Natural killer cell (primary cell): Measurements from ENCODE around the gene L3MBTL4. TPM values are rescaled to one million over a fixed set of nuclear protein-coding genes. Genes with fewer than 3 reads are reported as not detected.
"Not testable (repeated sequence)": the region's sequence is repeated elsewhere in the genome, so short reads cannot be mapped to it uniquely, and the experiment has no call there.

Experiments used
- ATAC-seq, 3 donors: fragments of 150-1000 bp in 2 of 3; fragments of 200-7000 bp in 1 of 3; cut with Tn5 transposase; 1 replicate in 1 of 3; 2 replicates in 2 of 3; pipeline ENCODE4 v1.10.0; 2021; ENCODE audit warnings: mild to moderate bottlenecking in 2 of 3, moderate library complexity in 2 of 3
- DNase-seq, 2 donors: peaks; one replicate each; pipeline versions ENCODE4 v3.0.0 to v3.0.0-alpha.2; 2013 to 2021; ENCODE audit warnings: mixed read lengths in 1 of 2
- H3K27ac ChIP-seq: one replicate; pipeline ENCODE4 v1.5.1; 2013; ENCODE audit warnings: mild to moderate bottlenecking, low read length
- H3K27me3 ChIP-seq: one replicate; pipeline ENCODE4 v1.6.1; 2013; ENCODE audit warnings: low read length; ENCODE audit not compliant: control insufficient read depth, insufficient read depth
- H3K36me3 ChIP-seq: one replicate; pipeline ENCODE4 v1.6.1; 2013; ENCODE audit warnings: low read length; ENCODE audit not compliant: control insufficient read depth, insufficient read depth
- H3K4me1 ChIP-seq: one replicate; pipeline ENCODE4 v1.6.1; 2013; ENCODE audit warnings: low read length; ENCODE audit not compliant: control insufficient read depth, insufficient read depth
- H3K4me3 ChIP-seq: one replicate; pipeline ENCODE4 v1.5.1; 2013; ENCODE audit warnings: low read length
- H3K9me3 ChIP-seq: one replicate; pipeline ENCODE4 v1.6.1; 2013; ENCODE audit warnings: low read length; ENCODE audit not compliant: control insufficient read depth, insufficient read depth
- H3K27ac Mint-ChIP-seq, 2 donors: one replicate each; pipeline ENCODE4 v1.8.0; 2022; ENCODE audit warnings: mild to moderate bottlenecking in 2 of 2, mixed read lengths in 2 of 2, moderate library complexity in 1 of 2
- H3K27me3 Mint-ChIP-seq, 2 donors: one replicate each; pipeline ENCODE4 v1.8.0; 2022; ENCODE audit warnings: low read depth in 2 of 2, mixed read lengths in 2 of 2
- H3K36me3 Mint-ChIP-seq: one replicate; pipeline ENCODE4 v1.8.0; 2022; ENCODE audit warnings: mixed read lengths
- H3K4me1 Mint-ChIP-seq, 2 donors: one replicate each; pipeline ENCODE4 v1.8.0; 2022; ENCODE audit warnings: mixed read lengths in 2 of 2
- H3K4me3 Mint-ChIP-seq: one replicate; pipeline ENCODE4 v1.8.0; 2022; ENCODE audit warnings: mild to moderate bottlenecking, moderate library complexity, mixed read lengths
- H3K9me3 Mint-ChIP-seq, 2 donors: one replicate each; pipeline ENCODE4 v1.8.0; 2022; ENCODE audit warnings: mixed read lengths in 2 of 2
- WGBS: methylation state at CpG from one replicate; pipeline ENCODE4 v1.1.7; 2013; ENCODE audit warnings: missing lambda C conversion rate; ENCODE audit not compliant: insufficient coverage; 5-methylcytosine and 5-hydroxymethylcytosine counted together
- intact Hi-C: fragments of 100-400 bp; cut with micrococcal nuclease; formaldehyde crosslinking; loops from one replicate; pipeline ENCODE4 v1.14.2; 2022
- total RNA-seq, 4 donors: library from RNA; stranded (reverse); fragments of 120-200 nt in 1 of 4; gene quantifications; one replicate each; pipeline versions ENCODE4 v1.2.3 to v1.2.4, GENCODE V29; 2013 to 2022
- TF ChIP-seq, protein P1 (sequence below): fragments of 200-600 bp; IDR thresholded peaks from one replicate; pipeline ENCODE4 v1.8.0; 2022; ENCODE audit warnings: antibody characterized with exemption

L3MBTL4 gene
- total RNA-seq, 3 donors from 2014 or later (not counting 1 experiment from before 2014, with no cell fraction given) = 27.9 to 34.2 (median 30.0) TPM

DNA sequence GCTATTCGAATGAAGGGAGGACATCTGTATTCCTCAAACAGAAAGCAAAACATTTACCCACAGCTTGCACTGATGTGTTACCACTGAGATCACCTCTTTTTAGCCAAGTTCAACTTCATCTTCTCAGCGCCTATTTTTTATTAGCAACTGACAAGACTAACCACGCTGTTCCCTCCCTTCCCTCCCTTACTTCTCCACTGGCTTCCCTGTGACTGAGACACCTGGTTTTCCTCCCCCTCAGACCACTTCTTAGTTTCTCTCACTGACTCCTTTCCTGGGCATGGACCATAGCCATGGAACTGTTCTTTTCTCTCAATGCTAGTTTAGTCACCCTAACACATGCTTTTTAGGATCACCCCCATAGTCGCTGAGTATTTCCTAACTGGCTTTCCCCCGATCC lies 3.3 kb downstream of the L3MBTL4 start:
- Histone ChIP-seq H3K4me1 (peaks cover 23% of the 10 kb centered on the region), H3K27me3 (no peaks in the 10 kb centered on the region), H3K36me3 (no peaks in the 10 kb centered on the region), H3K4me3 (no peak overlapping the region), H3K9me3 (no peaks in the 10 kb centered on the region), H3K27ac (peak overlapping the region; percentile 6)
- Mint-ChIP-seq H3K4me3 (peak overlapping the region; percentile 14), H3K27ac (peak overlapping the region; percentile 89 to 97), H3K27me3 (no peaks in the 10 kb centered on the region), H3K36me3 (no peaks in the 10 kb centered on the region), H3K4me1 (peaks cover 56 to 62% of the 10 kb centered on the region in 2 donors), H3K9me3 (no peaks in the 10 kb centered on the region)
- no peak for DNase-seq
- ATAC-seq = no peak
- intact Hi-C loops = no loop called here
- TF ChIP-seq, protein P1, sequence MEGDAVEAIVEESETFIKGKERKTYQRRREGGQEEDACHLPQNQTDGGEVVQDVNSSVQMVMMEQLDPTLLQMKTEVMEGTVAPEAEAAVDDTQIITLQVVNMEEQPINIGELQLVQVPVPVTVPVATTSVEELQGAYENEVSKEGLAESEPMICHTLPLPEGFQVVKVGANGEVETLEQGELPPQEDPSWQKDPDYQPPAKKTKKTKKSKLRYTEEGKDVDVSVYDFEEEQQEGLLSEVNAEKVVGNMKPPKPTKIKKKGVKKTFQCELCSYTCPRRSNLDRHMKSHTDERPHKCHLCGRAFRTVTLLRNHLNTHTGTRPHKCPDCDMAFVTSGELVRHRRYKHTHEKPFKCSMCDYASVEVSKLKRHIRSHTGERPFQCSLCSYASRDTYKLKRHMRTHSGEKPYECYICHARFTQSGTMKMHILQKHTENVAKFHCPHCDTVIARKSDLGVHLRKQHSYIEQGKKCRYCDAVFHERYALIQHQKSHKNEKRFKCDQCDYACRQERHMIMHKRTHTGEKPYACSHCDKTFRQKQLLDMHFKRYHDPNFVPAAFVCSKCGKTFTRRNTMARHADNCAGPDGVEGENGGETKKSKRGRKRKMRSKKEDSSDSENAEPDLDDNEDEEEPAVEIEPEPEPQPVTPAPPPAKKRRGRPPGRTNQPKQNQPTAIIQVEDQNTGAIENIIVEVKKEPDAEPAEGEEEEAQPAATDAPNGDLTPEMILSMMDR = no peak
- WGBS = 41% methylated on average over 4 of the region's 5 CpGs

- Mint-ChIP-seq H3K36me3 (no peaks in the 10 kb centered on the region), H3K27me3 (no peaks in the 10 kb centered on the region)
Observed at GRCh38 chr18:6409933-6410332, 4.8 kb downstream of the L3MBTL4 start.

GRCh38 chr18:6408543-6408942 lies 6.2 kb downstream of the L3MBTL4 start:
- H3K4me1 ChIP-seq = peaks cover 15% of the 10 kb centered on the region
- H3K4me3 ChIP-seq, H3K27ac ChIP-seq, H3K27me3 ChIP-seq, H3K9me3 Mint-ChIP-seq, ATAC-seq, H3K4me3 Mint-ChIP-seq, intact Hi-C loops, H3K9me3 ChIP-seq, H3K36me3 Mint-ChIP-seq, H3K36me3 ChIP-seq, DNase-seq, H3K27me3 Mint-ChIP-seq: not testable (repeated sequence)
- Mint-ChIP-seq H3K4me1 (peaks cover 53 to 57% of the 10 kb centered on the region in 2 donors), H3K27ac (peak overlapping the region in 1 of 2 donors; percentile 24)
- WGBS = 91% methylated on average over 8 of the region's 8 CpGs

More at GRCh38 chr18:6409933-6410332, 4.8 kb downstream of the L3MBTL4 start:
- Histone ChIP-seq H3K36me3 (no peaks in the 10 kb centered on the region), H3K27me3 (no peaks in the 10 kb centered on the region), H3K4me3 (no peak overlapping the region), H3K27ac (no peak overlapping the region), H3K9me3 (no peaks in the 10 kb centered on the region), H3K4me1 (peaks cover 19% of the 10 kb centered on the region)
- H3K4me1 Mint-ChIP-seq = peaks cover 57 to 61% of the 10 kb centered on the region in 2 donors
- DNase-seq = no peak
- H3K9me3 Mint-ChIP-seq = no peaks in the 10 kb centered on the region
- 92% methylated on average over 7 of the region's 7 CpGs for WGBS
- no peak overlapping the region for H3K4me3 Mint-ChIP-seq
- TF ChIP-seq, protein P1 = no peak
- peak overlapping the region; percentile 89 to 97 for H3K27ac Mint-ChIP-seq
- intact Hi-C loops = no loop called here
- no peak for ATAC-seq

DNA sequence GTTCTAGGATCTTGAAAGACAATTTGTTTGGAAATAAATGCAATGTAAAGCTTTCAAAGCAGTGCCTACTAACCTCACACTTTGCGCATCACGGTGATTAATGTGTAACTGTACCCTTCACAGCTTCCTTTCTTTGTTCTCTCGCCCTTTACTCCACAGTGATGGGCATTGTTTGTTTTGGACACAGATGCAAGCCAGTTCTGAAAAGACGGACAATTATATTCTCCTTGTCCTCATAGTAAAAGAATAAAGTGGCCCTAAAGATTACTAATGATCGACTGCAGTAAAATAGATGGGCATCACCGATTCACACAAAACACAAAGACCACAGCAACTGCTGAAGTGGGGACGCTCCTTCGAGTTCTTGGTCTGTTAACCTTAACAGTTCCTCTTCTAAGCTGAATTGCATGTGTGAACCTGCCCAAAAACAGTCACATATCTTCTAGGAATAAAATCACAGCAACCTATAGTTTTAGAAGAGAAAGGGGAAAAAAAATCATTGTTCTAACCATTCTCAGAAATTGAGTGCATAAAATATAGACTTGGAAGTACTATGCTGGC lies 7.7 kb downstream of the L3MBTL4 start:
- H3K27me3 Mint-ChIP-seq = no peaks in the 10 kb centered on the region

More for the DNA sequence above, 7.7 kb downstream of the L3MBTL4 start:
- no peak for DNase-seq
- ATAC-seq = no peak
- intact Hi-C loops = no loop called here
- Mint-ChIP-seq H3K27ac (peak overlapping the region; percentile 54 to 75), H3K36me3 (no peaks in the 10 kb centered on the region), H3K9me3 (no peaks in the 10 kb centered on the region), H3K4me1 (peaks cover 38 to 42% of the 10 kb centered on the region in 2 donors), H3K4me3 (no peak overlapping the region)
- no peak overlapping the region for H3K4me3 ChIP-seq
- WGBS = 82% methylated on average over 8 of the region's 8 CpGs
- no peaks in the 10 kb centered on the region for H3K27me3 ChIP-seq
- TF ChIP-seq, protein P1 = no peak
- no peak overlapping the region for H3K27ac ChIP-seq
- H3K36me3 ChIP-seq = no peaks in the 10 kb centered on the region
- peaks cover 3% of the 10 kb centered on the region for H3K4me1 ChIP-seq
- no peaks in the 10 kb centered on the region for H3K9me3 ChIP-seq
